Osteocyte (in vitro differentiated cells): ENCODE results near the gene GLOD4. TPM values are rescaled to one million over a fixed set of nuclear protein-coding genes. Genes with fewer than 3 reads are reported as not detected.

Experiments
- DNase-seq: peaks from one replicate; pipeline ENCODE4 v3.0.0; 2021; ENCODE audit warnings: mixed read lengths; ENCODE audit not compliant: unreplicated experiment; ENCODE audit errors: extremely low spot score
- H3K27ac Mint-ChIP-seq: one replicate; pipeline ENCODE4 v1.8.0; 2021; ENCODE audit warnings: mild to moderate bottlenecking, mixed read lengths; ENCODE audit not compliant: unreplicated experiment
- H3K27me3 Mint-ChIP-seq: one replicate; pipeline ENCODE4 v1.8.0; 2021; ENCODE audit warnings: mixed read lengths; ENCODE audit not compliant: unreplicated experiment
- H3K36me3 Mint-ChIP-seq: one replicate; pipeline ENCODE4 v1.8.0; 2021; ENCODE audit warnings: mixed read lengths; ENCODE audit not compliant: unreplicated experiment
- H3K4me1 Mint-ChIP-seq: one replicate; pipeline ENCODE4 v1.8.0; 2021; ENCODE audit warnings: mixed read lengths; ENCODE audit not compliant: unreplicated experiment
- H3K4me3 Mint-ChIP-seq: one replicate; pipeline ENCODE4 v1.8.0; 2021; ENCODE audit warnings: mild to moderate bottlenecking, moderate library complexity, mixed read lengths; ENCODE audit not compliant: unreplicated experiment
- H3K9me3 Mint-ChIP-seq: one replicate; pipeline ENCODE4 v1.8.0; 2021; ENCODE audit warnings: mixed read lengths; ENCODE audit not compliant: unreplicated experiment
- total RNA-seq: library from RNA; stranded (reverse); gene quantifications from 2 replicates; pipeline ENCODE4 v1.2.1, GENCODE V29; 2021
- TF ChIP-seq, protein P1 (sequence below): fragments of 200-600 bp; sonication (generic); IDR thresholded peaks from 2 replicates; pipeline ENCODE4 v1.5.0; 2021; ENCODE audit warnings: antibody characterized with exemption, mild to moderate bottlenecking, moderate library complexity

GLOD4 gene
- total RNA-seq, 1 donor from 2014 or later, result 63.4 TPM

DNA sequence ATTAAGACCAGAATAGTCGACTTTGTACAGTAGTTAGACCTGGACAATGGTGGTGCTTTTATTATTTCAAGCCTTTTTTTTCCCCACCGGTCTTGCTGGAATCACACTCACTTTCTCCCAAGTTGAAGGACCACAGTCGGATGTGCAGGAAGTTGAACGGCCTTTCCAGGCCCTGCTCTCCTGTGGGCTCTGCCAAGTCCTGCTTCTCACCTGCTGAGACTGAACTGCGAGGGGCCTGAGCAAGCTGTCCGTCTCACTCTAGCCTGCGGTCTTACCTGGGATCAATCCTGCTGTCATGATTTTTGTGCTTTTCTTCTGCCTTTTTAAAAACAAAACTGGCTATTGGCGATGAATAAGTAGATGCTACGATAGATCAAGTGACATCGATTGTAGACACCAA lies 48.3 kb downstream of the GLOD4 start:
- H3K4me1 Mint-ChIP-seq, result peaks cover 22% of the 10 kb centered on the region
- peaks cover 7% of the 10 kb centered on the region for H3K36me3 Mint-ChIP-seq
- DNase-seq, result no peak
- TF ChIP-seq, protein P1, sequence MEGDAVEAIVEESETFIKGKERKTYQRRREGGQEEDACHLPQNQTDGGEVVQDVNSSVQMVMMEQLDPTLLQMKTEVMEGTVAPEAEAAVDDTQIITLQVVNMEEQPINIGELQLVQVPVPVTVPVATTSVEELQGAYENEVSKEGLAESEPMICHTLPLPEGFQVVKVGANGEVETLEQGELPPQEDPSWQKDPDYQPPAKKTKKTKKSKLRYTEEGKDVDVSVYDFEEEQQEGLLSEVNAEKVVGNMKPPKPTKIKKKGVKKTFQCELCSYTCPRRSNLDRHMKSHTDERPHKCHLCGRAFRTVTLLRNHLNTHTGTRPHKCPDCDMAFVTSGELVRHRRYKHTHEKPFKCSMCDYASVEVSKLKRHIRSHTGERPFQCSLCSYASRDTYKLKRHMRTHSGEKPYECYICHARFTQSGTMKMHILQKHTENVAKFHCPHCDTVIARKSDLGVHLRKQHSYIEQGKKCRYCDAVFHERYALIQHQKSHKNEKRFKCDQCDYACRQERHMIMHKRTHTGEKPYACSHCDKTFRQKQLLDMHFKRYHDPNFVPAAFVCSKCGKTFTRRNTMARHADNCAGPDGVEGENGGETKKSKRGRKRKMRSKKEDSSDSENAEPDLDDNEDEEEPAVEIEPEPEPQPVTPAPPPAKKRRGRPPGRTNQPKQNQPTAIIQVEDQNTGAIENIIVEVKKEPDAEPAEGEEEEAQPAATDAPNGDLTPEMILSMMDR, result no peak
- peak overlapping the region; percentile 80 for H3K27ac Mint-ChIP-seq
- peak overlapping the region; percentile 87 for H3K4me3 Mint-ChIP-seq
- no peaks in the 10 kb centered on the region for H3K9me3 Mint-ChIP-seq
- no peaks in the 10 kb centered on the region for H3K27me3 Mint-ChIP-seq

DNA sequence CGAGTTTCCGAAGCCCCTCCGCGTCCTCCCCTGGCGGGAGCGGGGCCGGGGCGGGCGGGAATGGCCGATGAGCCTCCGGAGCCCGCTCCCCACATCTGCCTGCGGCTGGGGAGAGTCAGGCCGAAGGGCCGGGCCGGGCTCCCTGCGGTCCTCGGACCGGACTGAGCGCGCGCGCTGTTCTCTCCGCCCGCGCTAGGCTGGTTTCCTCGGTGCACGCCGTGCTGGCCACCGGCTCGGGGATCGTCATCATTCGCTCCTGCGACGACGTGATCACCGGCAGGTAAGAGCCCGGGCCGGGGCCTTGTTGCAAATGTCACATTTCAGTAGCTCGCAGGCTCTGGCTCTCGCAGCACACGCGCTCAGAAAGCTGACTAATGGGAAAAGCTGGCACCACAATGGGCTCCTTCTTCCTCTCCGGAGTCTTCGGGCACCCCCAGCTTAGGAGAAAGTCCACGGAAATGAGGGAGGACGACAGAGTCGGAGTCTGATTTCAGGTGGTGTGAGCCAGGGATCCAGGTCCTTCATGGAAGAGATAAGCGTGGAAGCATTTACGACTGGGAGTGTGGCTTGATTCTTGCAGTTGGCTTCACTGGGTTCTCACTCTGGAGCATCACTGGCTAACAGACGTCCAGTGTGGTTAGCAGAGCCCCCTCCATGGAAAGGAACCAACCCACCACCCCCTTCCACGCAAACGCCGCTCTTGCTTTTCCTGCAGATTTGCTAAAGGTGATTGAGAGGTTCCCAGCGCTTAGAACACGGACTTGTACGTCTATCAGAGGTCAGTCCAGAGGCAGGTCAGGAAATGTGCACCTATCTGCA lies 49.0 kb downstream of the GLOD4 start:
- DNase-seq, result no peak
- H3K27me3 Mint-ChIP-seq, result no peaks in the 10 kb centered on the region
- TF ChIP-seq, protein P1, result no peak

GRCh38 chr17:732067-732901 lies 49.8 kb downstream of the GLOD4 start, which contains the start of gene TLCD3A:
TLCD3A (plus strand) TSS chr17:732596; CDS start chr17:732648, 52 bp downstream.
- H3K27ac Mint-ChIP-seq, result peak within 1 kb of the TSS; percentile 80
- no peaks in the 10 kb centered on the region for H3K27me3 Mint-ChIP-seq
- TF ChIP-seq, protein P1, result no peak
- peak within 1 kb of the TSS; percentile 87 for H3K4me3 Mint-ChIP-seq
- peak; percentile 90 for DNase-seq
- no peaks in the 10 kb centered on the region for H3K9me3 Mint-ChIP-seq
- peaks cover 4% of the 10 kb centered on the region for H3K36me3 Mint-ChIP-seq
- H3K4me1 Mint-ChIP-seq, result peaks cover 22% of the 10 kb centered on the region

More for the DNA sequence above, 49.0 kb downstream of the GLOD4 start:
- peak overlapping the region; percentile 87 for H3K4me3 Mint-ChIP-seq
- H3K36me3 Mint-ChIP-seq, result peaks cover 7% of the 10 kb centered on the region
- peaks cover 22% of the 10 kb centered on the region for H3K4me1 Mint-ChIP-seq
- peak overlapping the region; percentile 80 for H3K27ac Mint-ChIP-seq
- H3K9me3 Mint-ChIP-seq, result no peaks in the 10 kb centered on the region

GRCh38 chr17:731644-732066 lies 50.4 kb downstream of the GLOD4 start:
- peaks cover 4% of the 10 kb centered on the region for H3K36me3 Mint-ChIP-seq
- H3K4me3 Mint-ChIP-seq, result peak overlapping the region; percentile 69
- H3K27me3 Mint-ChIP-seq, result no peaks in the 10 kb centered on the region
- TF ChIP-seq, protein P1, result no peak
- no peak for DNase-seq
- peak overlapping the region; percentile 59 for H3K27ac Mint-ChIP-seq
- peaks cover 23% of the 10 kb centered on the region for H3K4me1 Mint-ChIP-seq
- H3K9me3 Mint-ChIP-seq, result no peaks in the 10 kb centered on the region

DNA sequence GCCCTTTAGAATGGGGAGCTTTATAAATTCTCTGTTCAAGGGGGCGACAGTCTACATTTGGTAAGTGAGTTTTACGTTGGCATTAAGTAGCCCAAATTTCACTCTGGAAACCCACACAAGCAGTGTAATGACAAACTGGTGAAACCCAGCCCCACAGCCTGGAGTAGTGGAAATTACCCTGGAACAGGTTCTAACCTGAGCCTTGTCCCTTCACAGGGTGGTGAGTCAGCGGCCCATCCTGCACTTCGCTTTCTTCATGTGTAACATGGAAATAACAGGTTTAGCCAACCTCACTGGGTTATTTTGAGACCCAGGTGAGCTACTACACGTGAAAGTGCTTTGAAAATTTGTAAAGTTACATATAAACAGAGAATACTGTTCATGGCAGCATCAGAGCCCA lies 53.2 kb downstream of the GLOD4 start:
- no peak overlapping the region for H3K27ac Mint-ChIP-seq
- peaks cover 20% of the 10 kb centered on the region for H3K4me1 Mint-ChIP-seq
- DNase-seq, result no peak
- no peaks in the 10 kb centered on the region for H3K9me3 Mint-ChIP-seq
- no peaks in the 10 kb centered on the region for H3K27me3 Mint-ChIP-seq
- TF ChIP-seq, protein P1, result no peak
- no peaks in the 10 kb centered on the region for H3K36me3 Mint-ChIP-seq
- H3K4me3 Mint-ChIP-seq, result no peak overlapping the region
